Measurements from ENCODE around the gene TSGA10.

Gene TSGA10

GRCh38 chr2:98948956-98949739 is 205.6 kb downstream of the TSGA10 start:
- Histone ChIP-seq H3K4me1 (ENCODE audit: control insufficient read depth in 5 of 5, insufficient read depth in 5 of 5, low read length in 5 of 5) (no peaks in the 10 kb centered on the region), H3K9ac (ENCODE audit: low read length in 5 of 5) (no peak overlapping the region), H3K36me3 (ENCODE audit: control insufficient read depth in 5 of 5, insufficient read depth in 5 of 5, low read length in 5 of 5) (no peaks in the 10 kb centered on the region), H3K27ac (ENCODE audit: low read depth, low read length) (no peak overlapping the region), H3K27me3 (ENCODE audit: control insufficient read depth in 5 of 5, insufficient read depth in 4 of 5, low read length in 5 of 5) (no peaks in the 10 kb centered on the region), H3K9me3 (ENCODE audit: control insufficient read depth in 5 of 5, low read length in 5 of 5) (no peaks in the 10 kb centered on the region), H3K4me3 (ENCODE audit: low read depth in 1 of 5, low read length in 5 of 5) (no peak overlapping the region)

- H3K4me1 ChIP-seq (ENCODE audit: control insufficient read depth in 5 of 5, insufficient read depth in 5 of 5, low read length in 5 of 5): no peaks in the 10 kb centered on the region
- no peak overlapping the region for H3K27ac ChIP-seq (ENCODE audit: low read depth, low read length)
- no peaks in the 10 kb centered on the region for H3K36me3 ChIP-seq (ENCODE audit: control insufficient read depth in 5 of 5, insufficient read depth in 5 of 5, low read length in 5 of 5)
- H3K27me3 ChIP-seq (ENCODE audit: control insufficient read depth in 5 of 5, insufficient read depth in 4 of 5, low read length in 5 of 5): no peaks in the 10 kb centered on the region
- no peak overlapping the region for H3K9ac ChIP-seq (ENCODE audit: low read length in 5 of 5)
- H3K9me3 ChIP-seq (ENCODE audit: control insufficient read depth in 5 of 5, low read length in 5 of 5): peaks cover 0 to 4% (median 0%) of the 10 kb centered on the region in 5 donors
- H3K4me3 ChIP-seq (ENCODE audit: low read depth in 1 of 5, low read length in 5 of 5): no peak overlapping the region
Observed at GRCh38 chr2:98947554-98947953, 207.2 kb downstream of the TSGA10 start.
